ENCODE results near the gene PRM1.

DNA sequence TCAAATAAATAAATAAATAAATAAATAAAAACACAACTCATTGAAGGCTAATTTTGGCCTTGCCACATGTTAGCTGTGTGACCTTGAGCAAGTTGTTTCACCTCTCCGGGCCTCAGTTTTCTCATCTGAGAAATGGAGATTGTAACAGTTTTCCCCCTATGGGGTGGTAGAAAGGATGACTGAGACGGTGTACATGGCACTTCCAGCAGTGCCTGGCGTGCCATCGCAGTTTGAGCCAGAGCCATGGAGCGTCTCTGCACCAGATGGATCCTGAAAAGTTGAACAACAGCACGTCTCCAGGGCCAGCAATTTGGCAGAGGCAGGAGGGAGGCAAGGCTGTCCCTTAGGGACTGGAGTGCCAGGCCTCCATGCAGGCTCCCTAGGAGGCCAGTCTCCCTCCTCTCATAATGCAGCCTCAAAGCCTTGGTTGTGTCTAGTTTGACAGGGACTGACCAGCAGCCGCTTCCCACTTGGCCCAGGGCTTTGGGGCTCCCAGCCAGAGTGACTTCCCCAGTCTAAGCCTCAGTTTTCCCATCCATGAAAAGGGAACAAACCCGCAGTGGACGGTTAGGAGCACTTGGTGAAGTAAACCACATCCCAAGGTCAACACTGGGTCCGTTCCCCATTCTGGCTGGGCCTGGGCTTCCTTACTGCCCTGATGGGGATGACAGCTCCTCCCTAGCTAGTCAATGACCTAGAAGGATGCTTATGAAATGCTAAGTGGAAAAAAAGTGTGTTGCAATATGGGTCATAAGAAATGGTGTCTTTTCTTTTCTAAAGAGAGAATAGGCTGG is 44.5 kb downstream of the PRM1 start:
- TF ChIP-seq, protein P1, sequence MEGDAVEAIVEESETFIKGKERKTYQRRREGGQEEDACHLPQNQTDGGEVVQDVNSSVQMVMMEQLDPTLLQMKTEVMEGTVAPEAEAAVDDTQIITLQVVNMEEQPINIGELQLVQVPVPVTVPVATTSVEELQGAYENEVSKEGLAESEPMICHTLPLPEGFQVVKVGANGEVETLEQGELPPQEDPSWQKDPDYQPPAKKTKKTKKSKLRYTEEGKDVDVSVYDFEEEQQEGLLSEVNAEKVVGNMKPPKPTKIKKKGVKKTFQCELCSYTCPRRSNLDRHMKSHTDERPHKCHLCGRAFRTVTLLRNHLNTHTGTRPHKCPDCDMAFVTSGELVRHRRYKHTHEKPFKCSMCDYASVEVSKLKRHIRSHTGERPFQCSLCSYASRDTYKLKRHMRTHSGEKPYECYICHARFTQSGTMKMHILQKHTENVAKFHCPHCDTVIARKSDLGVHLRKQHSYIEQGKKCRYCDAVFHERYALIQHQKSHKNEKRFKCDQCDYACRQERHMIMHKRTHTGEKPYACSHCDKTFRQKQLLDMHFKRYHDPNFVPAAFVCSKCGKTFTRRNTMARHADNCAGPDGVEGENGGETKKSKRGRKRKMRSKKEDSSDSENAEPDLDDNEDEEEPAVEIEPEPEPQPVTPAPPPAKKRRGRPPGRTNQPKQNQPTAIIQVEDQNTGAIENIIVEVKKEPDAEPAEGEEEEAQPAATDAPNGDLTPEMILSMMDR (IDR thresholded peaks at IDR 0.05; ENCODE audit: poor library complexity) = no peak
- TF ChIP-seq EZH2phosphoT487 (IDR thresholded peaks at IDR 0.05; ENCODE audit: low read depth, severe bottlenecking, unreplicated experiment) = no peak

Measured in hepatocyte (in vitro differentiated cells).